GM21528 (cell line): ENCODE measurements around the gene RAB39A.

ENCODE experiments used
- ATAC-seq: cut with Tn5 transposase; IDR thresholded peaks from one replicate; pipeline ENCODE4 v1.9.1; 2021; ENCODE audit warnings: mild to moderate bottlenecking, moderate library complexity; ENCODE audit not compliant: unreplicated experiment, low FRiP score

Gene RAB39A

DNA sequence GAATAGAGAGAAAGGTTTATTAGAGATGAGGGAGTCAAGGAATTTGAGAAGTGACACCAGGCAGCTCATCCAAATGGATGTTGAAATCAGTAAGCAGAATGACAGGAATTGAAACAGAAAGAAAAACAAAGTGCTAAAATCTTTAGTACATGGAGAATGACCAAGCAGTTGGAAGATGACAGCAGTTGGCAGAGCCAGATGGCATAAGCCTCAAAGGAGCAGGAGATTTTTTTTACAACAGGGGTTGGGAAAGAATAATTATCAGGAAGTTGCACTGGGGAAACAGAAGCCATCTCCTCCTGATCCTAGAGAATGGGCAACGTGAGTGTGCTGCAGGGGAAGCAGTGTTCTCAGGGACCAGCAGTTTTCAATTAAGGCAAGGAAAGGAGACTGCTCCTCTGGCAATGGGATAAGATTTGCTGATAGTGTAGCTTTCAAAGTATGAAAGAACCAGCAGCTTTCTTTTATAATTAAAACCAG, 28.9 kb downstream of the RAB39A start:
- ATAC-seq = no peak

- ATAC-seq = no peak
Observed at GRCh38 chr11:107961480-107961879, 33.2 kb downstream of the RAB39A start.

- ATAC-seq = no peak
Observed at GRCh38 chr11:107962181-107962580, 33.9 kb downstream of the RAB39A start.

GRCh38 chr11:107963091-107963490, 34.8 kb downstream of the RAB39A start:
- no peak for ATAC-seq

- ATAC-seq = no peak
Observed at GRCh38 chr11:107969219-107969618, 41.0 kb downstream of the RAB39A start.

- no peak for ATAC-seq
Observed at GRCh38 chr11:107970049-107970448, 41.8 kb downstream of the RAB39A start.

DNA sequence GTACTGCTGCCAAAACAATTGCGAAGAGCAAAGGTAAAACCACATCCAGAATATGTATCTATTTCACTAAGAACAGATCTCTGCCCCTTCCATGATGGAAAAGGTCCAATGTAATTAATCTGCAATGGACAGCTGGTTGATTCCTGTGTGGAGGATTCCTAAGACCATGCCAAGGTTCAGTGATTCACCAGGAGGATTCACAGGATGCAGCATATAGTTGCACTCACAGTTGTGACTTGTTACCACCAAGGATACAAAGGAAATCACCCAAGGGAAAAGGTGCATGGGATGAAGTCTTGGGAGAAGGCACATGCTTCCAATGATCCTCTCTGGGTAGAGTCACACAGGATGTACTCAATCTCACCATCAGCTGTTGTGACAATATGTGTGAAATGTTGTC, 45.4 kb downstream of the RAB39A start:
- no peak for ATAC-seq

GRCh38 chr11:107988397-107989158, 60.3 kb downstream of the RAB39A start:
- ATAC-seq = no peak

DNA sequence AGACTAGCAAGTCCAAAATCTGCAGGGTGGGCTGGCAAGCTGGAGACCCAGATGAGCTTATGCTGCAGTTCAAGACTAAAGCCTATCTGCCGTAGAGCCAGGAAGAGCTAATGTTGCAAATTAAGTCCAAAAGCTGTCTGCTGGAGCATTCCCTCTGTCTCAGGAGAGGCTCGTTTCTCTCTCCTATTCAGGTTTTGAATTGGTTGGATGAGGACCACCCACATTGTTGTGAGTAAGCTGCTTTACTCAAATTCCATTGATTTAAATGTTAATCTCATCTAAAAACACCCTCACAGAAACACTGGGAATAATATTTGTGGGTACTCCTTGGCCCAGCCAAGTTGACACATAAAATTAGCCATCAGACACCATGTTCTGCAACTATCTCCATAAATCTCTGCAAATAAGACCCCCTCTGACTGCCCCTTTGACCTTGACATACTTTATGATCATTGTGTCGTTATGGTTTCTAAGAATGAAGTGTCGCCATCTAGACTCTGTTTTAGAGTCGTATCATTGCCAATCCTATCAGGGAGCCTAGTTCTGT, 63.7 kb downstream of the RAB39A start:
- ATAC-seq = no peak

DNA sequence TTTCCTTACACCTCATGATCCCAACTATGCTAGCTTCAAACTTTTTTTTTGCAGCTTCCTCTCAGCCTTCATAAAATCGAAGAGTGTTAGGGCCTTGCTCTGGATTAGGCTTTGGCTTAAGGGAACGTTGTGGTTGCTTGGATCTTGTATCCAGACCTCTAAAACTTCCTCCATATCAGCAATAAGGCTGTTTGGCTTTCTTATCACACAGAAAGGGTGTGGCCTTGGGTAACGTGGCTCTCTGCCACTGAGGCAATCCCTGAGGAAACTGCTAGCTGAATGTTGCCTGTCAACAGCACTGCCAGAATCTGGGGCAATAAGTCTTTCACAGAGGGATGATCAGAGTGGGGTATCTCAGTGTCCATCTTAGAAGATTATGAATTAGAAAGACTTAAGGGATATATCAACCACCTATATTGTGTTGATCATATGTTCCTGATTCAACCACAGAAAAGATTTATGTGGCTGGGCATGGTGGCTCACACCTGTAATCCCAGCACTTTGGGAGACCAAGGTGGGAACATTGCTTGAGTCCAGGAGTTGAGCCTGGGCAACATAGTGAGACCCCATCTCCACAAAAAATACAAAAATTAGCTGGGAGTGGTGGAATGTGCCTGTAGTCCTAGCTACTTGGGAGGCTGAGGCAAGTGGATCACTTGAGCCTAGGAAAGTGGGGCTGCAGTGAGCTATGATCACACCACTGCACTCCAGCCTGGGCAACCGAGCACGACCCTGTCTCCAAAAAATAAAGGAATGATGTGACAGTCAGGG, 67.9 kb downstream of the RAB39A start:
- ATAC-seq = no peak

- ATAC-seq = no peak
Observed at GRCh38 chr11:107998761-107999160, 70.5 kb downstream of the RAB39A start.

- ATAC-seq = no peak
Observed at GRCh38 chr11:107999759-108000455, 71.7 kb downstream of the RAB39A start.

- no peak for ATAC-seq
Observed at GRCh38 chr11:108002476-108002875, 74.2 kb downstream of the RAB39A start.

- ATAC-seq = no peak
Observed at GRCh38 chr11:108003623-108004022, 75.4 kb downstream of the RAB39A start.

- no peak for ATAC-seq
Observed at GRCh38 chr11:108007819-108008218, 79.6 kb downstream of the RAB39A start.

DNA sequence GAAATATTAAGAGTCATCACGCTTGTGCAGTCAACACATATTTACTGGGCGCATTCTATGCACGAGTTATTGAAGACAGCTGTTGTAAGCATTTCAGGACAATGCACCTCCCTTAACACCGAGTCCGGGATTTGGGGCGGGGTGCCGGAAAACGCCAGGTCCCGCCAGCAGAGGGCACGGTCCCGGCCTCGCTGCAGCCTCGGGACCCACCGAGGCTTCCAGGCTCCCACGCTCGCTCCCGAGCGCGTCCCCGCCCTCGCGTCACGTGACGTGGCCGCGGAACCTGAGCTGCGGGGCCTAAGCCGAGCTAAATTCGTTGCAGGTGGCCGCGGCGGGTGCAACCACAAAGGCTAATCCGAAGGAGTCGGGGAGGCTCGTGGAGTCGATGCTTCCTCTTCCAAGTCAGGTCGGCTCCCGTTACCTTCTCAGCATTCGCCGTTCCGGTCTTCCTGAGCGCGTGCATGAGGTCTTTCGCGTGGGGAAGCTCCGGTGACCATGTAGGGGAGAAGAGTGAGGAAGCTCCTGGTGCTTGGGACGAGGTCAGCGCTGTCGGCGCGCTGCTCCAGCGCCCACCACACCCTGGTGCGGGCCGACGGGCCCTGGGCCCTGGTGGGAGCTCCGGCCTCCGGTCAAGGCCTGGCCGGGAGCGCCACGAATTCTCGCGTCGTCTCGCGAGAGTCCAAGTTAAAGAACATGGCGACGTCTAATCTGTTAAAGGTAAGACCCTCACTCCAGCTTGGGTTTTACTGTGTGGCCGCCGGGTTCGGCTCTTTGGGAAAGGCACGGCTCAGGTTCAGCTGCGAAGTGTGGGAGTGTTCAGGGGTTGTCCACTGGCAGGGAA, 80.6 kb downstream of the RAB39A start, which contains the start of gene CUL5:
Gene CUL5 (plus strand): TSS at position 243 of the 841 bp plus-strand sequence. CDS start 451 bp downstream, at position 694.
- peak; percentile 87 for ATAC-seq

DNA sequence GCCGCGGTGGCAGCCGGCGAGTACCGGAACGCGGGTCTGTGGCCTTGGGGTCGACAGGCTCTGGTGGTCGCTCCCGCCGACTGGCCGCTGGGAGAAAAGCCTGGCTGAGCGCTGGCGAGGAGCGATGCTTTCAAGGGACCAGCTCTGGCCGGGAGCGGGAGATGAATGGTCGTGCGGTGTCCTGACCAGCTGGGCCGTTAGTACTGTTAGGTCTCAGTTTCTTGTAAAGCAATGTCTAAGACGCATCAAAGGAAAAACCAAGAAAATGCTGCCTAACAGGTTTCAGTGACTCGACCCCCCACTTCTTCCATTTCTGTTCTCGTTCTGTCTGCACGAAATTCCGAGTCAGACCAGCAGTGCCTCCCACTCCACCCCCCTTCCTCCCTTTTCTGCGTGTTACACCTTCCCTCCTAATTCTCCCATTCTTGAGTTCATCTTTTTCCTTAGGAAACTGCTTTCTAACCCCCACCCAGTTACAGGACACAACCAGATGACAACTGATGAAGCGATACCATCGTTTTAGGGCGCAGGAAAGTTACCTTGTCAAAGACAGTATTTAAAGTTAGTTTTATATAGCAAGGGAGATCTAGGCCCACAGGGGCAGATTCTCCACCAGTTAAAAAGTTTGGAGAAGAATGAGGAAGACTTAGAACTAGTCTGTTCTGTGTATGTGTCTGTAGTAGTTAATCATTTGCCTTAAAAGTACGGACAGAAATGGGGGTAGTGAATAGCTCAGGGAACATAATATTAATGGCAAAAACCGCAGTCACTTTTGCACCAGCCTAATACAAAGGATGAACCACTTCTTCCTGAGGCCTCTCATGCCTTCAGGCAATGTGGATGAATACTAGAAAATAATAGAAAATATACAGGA, 81.5 kb downstream of the RAB39A start:
- peak; percentile 8 for ATAC-seq

- ATAC-seq = no peak
Observed at GRCh38 chr11:108012139-108012725, 84.0 kb downstream of the RAB39A start.
